ENCODE results near the gene TPGS2. TPM values are rescaled to one million over a fixed set of nuclear protein-coding genes. Genes with fewer than 3 reads are reported as not detected.

Gene TPGS2
- total and polyA plus RNA-seq, 2 of the 13 experiments (the other 11 are each of a cell fraction or from before 2014, with no cell fraction given), result 73.3 to 137 TPM

DNA sequence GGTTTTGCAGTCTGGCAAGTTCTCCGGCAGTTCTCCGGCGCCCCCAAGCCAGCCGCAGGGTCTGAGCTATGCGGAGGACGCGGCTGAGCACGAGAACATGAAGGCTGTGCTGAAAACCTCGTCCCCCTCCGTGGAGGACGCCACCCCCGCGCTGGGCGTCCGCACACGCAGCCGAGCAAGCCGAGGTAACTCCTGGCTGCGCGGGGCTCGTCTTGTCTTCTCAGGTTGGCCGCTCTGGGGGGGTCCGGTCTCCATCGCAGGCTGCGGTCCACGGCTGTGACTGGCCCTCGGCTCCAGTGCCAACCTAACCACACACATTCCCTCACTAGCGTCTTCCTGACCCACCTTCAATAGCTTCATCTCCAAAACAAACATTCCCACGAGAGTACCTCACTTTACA is 68.2 kb downstream of the TPGS2 start:
- BruUV-seq (replicated peaks), result no TSS peak
- FAIRE-seq (no peak), DNase-seq (ENCODE audit: low spot score) (no peak), ATAC-seq (no peak)
- Histone ChIP-seq H3K9ac (ENCODE audit: insufficient read depth, low read depth, low read length) (no peak overlapping the region), H3K4me3 (replicated peaks in 1 of 3; ENCODE audit: insufficient read depth in 1 of 3, low read depth in 2 of 3, low read length in 3 of 3) (no peak overlapping the region), H3K4me1 (ENCODE audit: insufficient read depth, low read length) (0 out of 2 replicates have a peak, but pooled peaks cover 6% of the 10 kb centered on the region), H3K79me2 (ENCODE audit: insufficient read depth, low read length) (no peaks in the 10 kb centered on the region), H3K9me3 (ENCODE audit: low read length) (no peaks in the 10 kb centered on the region), H3K27ac (ENCODE audit: extremely low read length, insufficient read depth, low read length) (no peak overlapping the region), H3K4me2 (ENCODE audit: low read depth, low read length) (no peak overlapping the region), H2AFZ (ENCODE audit: low read length) (no peak overlapping the region), H3K36me3 (replicated peaks in 1 of 2; ENCODE audit: control insufficient read depth in 1 of 2, insufficient read depth in 2 of 2, low read length in 2 of 2) (no peaks in the 10 kb centered on the region), H4K20me1 (ENCODE audit: insufficient read depth, low read length) (no peaks in the 10 kb centered on the region), H3K27me3 (ENCODE audit: control insufficient read depth in 1 of 2, insufficient read depth in 2 of 2, low read length in 2 of 2) (no peaks in the 10 kb centered on the region)
- ChIA-PET POLR2A (no interaction called here), CTCF (ENCODE audit: low intra/inter-chr PET ratio, low total read pairs) (no interaction called here)
- intact Hi-C loops (cut with micrococcal nuclease; ENCODE audit: unreplicated experiment) (no loop called here), in situ Hi-C loops (cut with HindIII; ENCODE audit: extremely low pct_ligation_motif_present, low pct_unique_long_range_greater_than_20kb) (no loop called here)
- 75% methylated on average over 15 of the region's 29 CpGs for WGBS (ENCODE audit: low lambda C conversion rate)
- TF ChIP-seq CREBL2 (CRISPR knock-in tag; IDR thresholded peaks at IDR 0.05; ENCODE audit: borderline replicate concordance) (no peak), FOXP4 (CRISPR knock-in tag; IDR thresholded peaks at IDR 0.05) (no peak), BCL6 (CRISPR knock-in tag; IDR thresholded peaks at IDR 0.05) (no peak), KAT7 (CRISPR knock-in tag; IDR thresholded peaks at IDR 0.05; ENCODE audit: borderline replicate concordance) (no peak), ARID5B (CRISPR knock-in tag; IDR thresholded peaks at IDR 0.05) (no peak), LCORL (IDR thresholded peaks at IDR 0.05) (no peak), LCORL (CRISPR knock-in tag; IDR thresholded peaks at IDR 0.05) (no peak), EHMT2 (IDR thresholded peaks at IDR 0.05; ENCODE audit: borderline replicate concordance, low read depth, low read length) (no peak), FOXP1 (IDR thresholded peaks at IDR 0.05) (no peak), FOXP1 (CRISPR knock-in tag; IDR thresholded peaks at IDR 0.05) (no peak), ZNF224 (CRISPR knock-in tag; IDR thresholded peaks at IDR 0.05) (no peak)
- TF ChIP-seq, protein P1, sequence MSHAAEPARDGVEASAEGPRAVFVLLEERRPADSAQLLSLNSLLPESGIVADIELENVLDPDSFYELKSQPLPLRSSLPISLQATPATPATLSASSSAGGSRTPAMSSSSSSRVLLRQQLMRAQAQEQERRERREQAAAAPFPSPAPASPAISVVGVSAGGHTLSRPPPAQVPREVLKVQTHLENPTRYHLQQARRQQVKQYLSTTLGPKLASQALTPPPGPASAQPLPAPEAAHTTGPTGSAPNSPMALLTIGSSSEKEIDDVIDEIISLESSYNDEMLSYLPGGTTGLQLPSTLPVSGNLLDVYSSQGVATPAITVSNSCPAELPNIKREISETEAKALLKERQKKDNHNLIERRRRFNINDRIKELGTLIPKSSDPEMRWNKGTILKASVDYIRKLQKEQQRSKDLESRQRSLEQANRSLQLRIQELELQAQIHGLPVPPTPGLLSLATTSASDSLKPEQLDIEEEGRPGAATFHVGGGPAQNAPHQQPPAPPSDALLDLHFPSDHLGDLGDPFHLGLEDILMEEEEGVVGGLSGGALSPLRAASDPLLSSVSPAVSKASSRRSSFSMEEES (CRISPR knock-in tag; IDR thresholded peaks at IDR 0.05), result no peak
- TF ChIP-seq, protein P2, sequence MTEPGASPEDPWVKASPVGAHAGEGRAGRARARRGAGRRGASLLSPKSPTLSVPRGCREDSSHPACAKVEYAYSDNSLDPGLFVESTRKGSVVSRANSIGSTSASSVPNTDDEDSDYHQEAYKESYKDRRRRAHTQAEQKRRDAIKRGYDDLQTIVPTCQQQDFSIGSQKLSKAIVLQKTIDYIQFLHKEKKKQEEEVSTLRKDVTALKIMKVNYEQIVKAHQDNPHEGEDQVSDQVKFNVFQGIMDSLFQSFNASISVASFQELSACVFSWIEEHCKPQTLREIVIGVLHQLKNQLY (CRISPR knock-in tag; IDR thresholded peaks at IDR 0.05), result no peak
- TF ChIP-seq, protein P3, sequence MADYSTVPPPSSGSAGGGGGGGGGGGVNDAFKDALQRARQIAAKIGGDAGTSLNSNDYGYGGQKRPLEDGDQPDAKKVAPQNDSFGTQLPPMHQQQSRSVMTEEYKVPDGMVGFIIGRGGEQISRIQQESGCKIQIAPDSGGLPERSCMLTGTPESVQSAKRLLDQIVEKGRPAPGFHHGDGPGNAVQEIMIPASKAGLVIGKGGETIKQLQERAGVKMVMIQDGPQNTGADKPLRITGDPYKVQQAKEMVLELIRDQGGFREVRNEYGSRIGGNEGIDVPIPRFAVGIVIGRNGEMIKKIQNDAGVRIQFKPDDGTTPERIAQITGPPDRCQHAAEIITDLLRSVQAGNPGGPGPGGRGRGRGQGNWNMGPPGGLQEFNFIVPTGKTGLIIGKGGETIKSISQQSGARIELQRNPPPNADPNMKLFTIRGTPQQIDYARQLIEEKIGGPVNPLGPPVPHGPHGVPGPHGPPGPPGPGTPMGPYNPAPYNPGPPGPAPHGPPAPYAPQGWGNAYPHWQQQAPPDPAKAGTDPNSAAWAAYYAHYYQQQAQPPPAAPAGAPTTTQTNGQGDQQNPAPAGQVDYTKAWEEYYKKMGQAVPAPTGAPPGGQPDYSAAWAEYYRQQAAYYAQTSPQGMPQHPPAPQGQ (CRISPR knock-in tag; IDR thresholded peaks at IDR 0.05; ENCODE audit: borderline replicate concordance), result no peak
